ENCODE measurements around the gene GLRA1. TPM values are rescaled to one million over a fixed set of nuclear protein-coding genes. Genes with fewer than 3 reads are reported as not detected.

The GLRA1 gene
- total and polyA plus RNA-seq, 4 donors: not detected

- no peak overlapping the region for H3K9ac ChIP-seq (ENCODE audit: low read depth in 1 of 2, low read length in 2 of 2)
- 99% methylated on average over 3 of the region's 3 CpGs for WGBS
- no peak overlapping the region for H3K4me3 ChIP-seq (ENCODE audit: low read depth in 1 of 3, low read length in 3 of 3)
- H3K27ac ChIP-seq (ENCODE audit: low read depth in 1 of 2, low read length in 2 of 2): no peak overlapping the region
- TF ChIP-seq HNF4G (IDR thresholded peaks at IDR 0.05) (no peak), FOXA1 (IDR thresholded peaks at IDR 0.05) (no peak), JUND (IDR thresholded peaks at IDR 0.05) (no peak), HNF4A (conservative IDR thresholded peaks at IDR 0.05) (no peak), ZBTB33 (IDR thresholded peaks at IDR 0.05) (no peak), GABPA (IDR thresholded peaks at IDR 0.05 in 1 of 2, conservative IDR thresholded peaks at IDR 0.05 in 1 of 2) (no peak), RXRA (IDR thresholded peaks at IDR 0.05) (no peak), SP1 (IDR thresholded peaks at IDR 0.05) (no peak), NR2F2 (IDR thresholded peaks at IDR 0.05) (no peak), REST (IDR thresholded peaks at IDR 0.05) (no peak)
- no peaks in the 10 kb centered on the region for H3K4me1 ChIP-seq (ENCODE audit: control insufficient read depth in 4 of 4, insufficient read depth in 4 of 4, low read length in 3 of 4)
- H3K9me3 ChIP-seq (ENCODE audit: control insufficient read depth in 4 of 4, low read length in 3 of 4): no peaks in the 10 kb centered on the region
- peaks cover 0 to 5% (median 0%) of the 10 kb centered on the region in 4 donors for H3K36me3 ChIP-seq (ENCODE audit: control insufficient read depth in 4 of 4, insufficient read depth in 3 of 4, low read depth in 1 of 4, low read length in 3 of 4)
- H3K27me3 ChIP-seq (ENCODE audit: control insufficient read depth in 4 of 4, insufficient read depth in 4 of 4, low read length in 3 of 4): no peaks in the 10 kb centered on the region
- no peak for DNase-seq (ENCODE audit: low spot score)
Observed at GRCh38 chr5:151820271-151820670, 104.4 kb downstream of the GLRA1 start.

- H3K27me3 ChIP-seq (ENCODE audit: control insufficient read depth in 4 of 4, insufficient read depth in 4 of 4, low read length in 3 of 4): no peaks in the 10 kb centered on the region
- H3K4me3 ChIP-seq (ENCODE audit: low read depth in 1 of 3, low read length in 3 of 3): no peak overlapping the region
- no peak overlapping the region for H3K9ac ChIP-seq (ENCODE audit: low read depth in 1 of 2, low read length in 2 of 2)
- peaks cover 0 to 8% (median under 1%) of the 10 kb centered on the region in 4 donors for H3K36me3 ChIP-seq (ENCODE audit: control insufficient read depth in 4 of 4, insufficient read depth in 3 of 4, low read depth in 1 of 4, low read length in 3 of 4)
- TF ChIP-seq SP1 (IDR thresholded peaks at IDR 0.05): no peak
- TF ChIP-seq HNF4A (conservative IDR thresholded peaks at IDR 0.05): no peak
- TF ChIP-seq EGR1 (IDR thresholded peaks at IDR 0.05; ENCODE audit: low read depth in 2 of 2): no peak
- TF ChIP-seq TAF1 (conservative IDR thresholded peaks at IDR 0.05): no peak
- no peak for TF ChIP-seq ZBTB33 (IDR thresholded peaks at IDR 0.05)
- TF ChIP-seq FOXA2 (IDR thresholded peaks at IDR 0.05): no peak
- no peak for TF ChIP-seq FOXA1 (IDR thresholded peaks at IDR 0.05)
- no peak for TF ChIP-seq JUND (IDR thresholded peaks at IDR 0.05)
- no peak for TF ChIP-seq RXRA (IDR thresholded peaks at IDR 0.05)
- TF ChIP-seq REST (IDR thresholded peaks at IDR 0.05): no peak
- TF ChIP-seq GABPA (IDR thresholded peaks at IDR 0.05 in 1 of 2, conservative IDR thresholded peaks at IDR 0.05 in 1 of 2): no peak
- no peak for TF ChIP-seq RAD21 (IDR thresholded peaks at IDR 0.05)
- no peak overlapping the region for H3K27ac ChIP-seq (ENCODE audit: low read depth in 1 of 2, low read length in 2 of 2)
- no peaks in the 10 kb centered on the region for H3K4me1 ChIP-seq (ENCODE audit: control insufficient read depth in 4 of 4, insufficient read depth in 4 of 4, low read length in 3 of 4)
- H3K9me3 ChIP-seq (ENCODE audit: control insufficient read depth in 4 of 4, low read length in 3 of 4): no peaks in the 10 kb centered on the region
- no peak for DNase-seq (ENCODE audit: low spot score)
Observed at GRCh38 chr5:151819830-151820229, 104.8 kb downstream of the GLRA1 start.

Data from liver (tissue), 9 donors.